GM13977 (cell line): ENCODE results near the gene TRAF7.
"Not testable (repeated sequence)": the region's sequence is repeated elsewhere in the genome, so short reads cannot be mapped to it uniquely, and the experiment has no call there.

ENCODE experiments used
- DNase-seq: peaks from one replicate; pipeline ENCODE4 v3.0.0; 2012; ENCODE audit warnings: low spot score
- CTCF ChIP-seq: IDR thresholded peaks from 2 replicates; pipeline ENCODE4 v1.5.1; 2012; ENCODE audit warnings: mild to moderate bottlenecking, control low read depth; ENCODE audit not compliant: insufficient read depth; ENCODE audit errors: extremely low read depth, missing control alignments
- in situ Hi-C: fragments of 300-500 bp; cut with MboI; formaldehyde crosslinking; loops from one replicate; pipeline ENCODE4 v1.12.0; 2022; ENCODE audit warnings: low sequenced_read_pairs, low pct_unique_long_range_greater_than_20kb, mixed read lengths, inconsistent platforms; ENCODE audit not compliant: unreplicated experiment

TRAF7 gene

GRCh38 chr16:2155091-2155950, at the start of gene TRAF7:
Gene TRAF7, plus strand, starts transcription at chr16:2155782. Its CDS starts 8,139 bp downstream, at chr16:2163921.
- in situ Hi-C loops = no loop called here
- DNase-seq = peak; percentile 100
- no peak for TF ChIP-seq CTCF

- DNase-seq, in situ Hi-C loops: not testable (repeated sequence)
These were observed 49.4 kb upstream of the TRAF7 start for GRCh38 chr16:2106211-2106610.

- in situ Hi-C loops, DNase-seq: not testable (repeated sequence)
These were observed 48.3 kb upstream of the TRAF7 start for GRCh38 chr16:2107121-2107790.

GRCh38 chr16:2107791-2108125, 47.8 kb upstream of the TRAF7 start:
- DNase-seq, in situ Hi-C loops: not testable (repeated sequence)

- in situ Hi-C loops = not testable (repeated sequence)
These were observed 46.9 kb upstream of the TRAF7 start for GRCh38 chr16:2108446-2109270.

GRCh38 chr16:2109271-2109580, 46.4 kb upstream of the TRAF7 start:
- DNase-seq, in situ Hi-C loops: not testable (repeated sequence)

More at GRCh38 chr16:2108446-2109270, 46.9 kb upstream of the TRAF7 start:
- DNase-seq = not testable (repeated sequence)

- in situ Hi-C loops, DNase-seq: not testable (repeated sequence)
These were observed 45.7 kb upstream of the TRAF7 start for GRCh38 chr16:2109872-2110271.

GRCh38 chr16:2110332-2111008, 45.1 kb upstream of the TRAF7 start:
- in situ Hi-C loops = not testable (repeated sequence)

GRCh38 chr16:2111009-2111353, 44.6 kb upstream of the TRAF7 start:
- in situ Hi-C loops, DNase-seq: not testable (repeated sequence)

More at GRCh38 chr16:2110332-2111008, 45.1 kb upstream of the TRAF7 start:
- DNase-seq = not testable (repeated sequence)

- in situ Hi-C loops = not testable (repeated sequence)
These were observed 43.9 kb upstream of the TRAF7 start for GRCh38 chr16:2111412-2112335.

GRCh38 chr16:2112539-2113106, 43.0 kb upstream of the TRAF7 start:
- in situ Hi-C loops, DNase-seq: not testable (repeated sequence)

More at GRCh38 chr16:2111412-2112335, 43.9 kb upstream of the TRAF7 start:
- DNase-seq = not testable (repeated sequence)

- in situ Hi-C loops, DNase-seq: not testable (repeated sequence)
These were observed 41.4 kb upstream of the TRAF7 start for GRCh38 chr16:2114225-2114624.

- DNase-seq, in situ Hi-C loops: not testable (repeated sequence)
These were observed 40.5 kb upstream of the TRAF7 start for GRCh38 chr16:2114885-2115590.
